Keratinocyte (primary cell): ENCODE measurements around the gene PRELID3B.

Source experiments
- EZH2 ChIP-seq: IDR thresholded peaks from one replicate; pipeline ENCODE4 v1.6.1; 2012; ENCODE audit warnings: inconsistent platforms, mild to moderate bottlenecking, low read length, moderate library complexity
- TF ChIP-seq, protein P1 (sequence below), 3 experiments: IDR thresholded peaks in 1 of 3; conservative IDR thresholded peaks in 1 of 3; optimal IDR thresholded peaks in 1 of 3; 2 replicates in 2 of 3; 3 replicates in 1 of 3; pipeline versions ENCODE3 to v1.5.1; 2011; ENCODE audit warnings: low read length in 3 of 3, mild to moderate bottlenecking in 3 of 3, moderate library complexity in 2 of 3, control low read depth in 1 of 3, inconsistent platforms in 1 of 3; ENCODE audit not compliant: insufficient read depth in 2 of 3; ENCODE audit errors: extremely low read depth in 1 of 3

DNA sequence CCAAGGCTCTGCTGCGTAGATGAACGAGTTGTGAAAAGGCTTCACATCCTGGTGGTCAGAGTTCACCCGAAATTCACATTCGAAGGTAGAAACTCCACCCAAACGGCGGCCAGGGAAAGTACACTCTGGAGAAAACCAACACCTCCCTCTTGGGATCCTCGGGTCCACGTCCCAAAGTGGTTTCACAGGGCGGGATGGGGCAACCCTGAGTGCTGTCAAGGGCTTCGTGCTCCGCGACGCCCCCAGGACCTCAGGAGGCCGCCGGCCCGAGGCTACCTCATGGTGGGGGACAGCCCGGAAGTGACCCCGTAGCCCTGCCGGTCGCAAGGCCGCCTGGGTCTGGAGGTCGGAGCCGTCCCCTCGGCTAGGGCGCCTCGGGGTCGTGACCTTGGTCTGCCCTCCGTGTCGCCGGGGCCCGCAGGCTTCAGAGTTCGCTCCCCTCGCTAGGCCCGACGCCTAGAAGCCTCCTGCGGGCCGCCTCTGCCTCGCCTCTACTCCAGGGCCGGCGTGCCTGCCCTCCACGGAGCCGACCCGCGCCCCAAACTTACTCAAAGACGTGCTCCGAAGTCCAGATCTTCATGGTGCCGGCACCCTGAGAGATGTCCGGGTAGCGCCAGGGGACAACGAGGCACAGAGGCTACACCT, at the start of gene PRELID3B:
- TF ChIP-seq, protein P1, sequence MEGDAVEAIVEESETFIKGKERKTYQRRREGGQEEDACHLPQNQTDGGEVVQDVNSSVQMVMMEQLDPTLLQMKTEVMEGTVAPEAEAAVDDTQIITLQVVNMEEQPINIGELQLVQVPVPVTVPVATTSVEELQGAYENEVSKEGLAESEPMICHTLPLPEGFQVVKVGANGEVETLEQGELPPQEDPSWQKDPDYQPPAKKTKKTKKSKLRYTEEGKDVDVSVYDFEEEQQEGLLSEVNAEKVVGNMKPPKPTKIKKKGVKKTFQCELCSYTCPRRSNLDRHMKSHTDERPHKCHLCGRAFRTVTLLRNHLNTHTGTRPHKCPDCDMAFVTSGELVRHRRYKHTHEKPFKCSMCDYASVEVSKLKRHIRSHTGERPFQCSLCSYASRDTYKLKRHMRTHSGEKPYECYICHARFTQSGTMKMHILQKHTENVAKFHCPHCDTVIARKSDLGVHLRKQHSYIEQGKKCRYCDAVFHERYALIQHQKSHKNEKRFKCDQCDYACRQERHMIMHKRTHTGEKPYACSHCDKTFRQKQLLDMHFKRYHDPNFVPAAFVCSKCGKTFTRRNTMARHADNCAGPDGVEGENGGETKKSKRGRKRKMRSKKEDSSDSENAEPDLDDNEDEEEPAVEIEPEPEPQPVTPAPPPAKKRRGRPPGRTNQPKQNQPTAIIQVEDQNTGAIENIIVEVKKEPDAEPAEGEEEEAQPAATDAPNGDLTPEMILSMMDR (optimal IDR thresholded peaks at IDR 0.05 in 1 of 3, IDR thresholded peaks at IDR 0.05 in 1 of 3, conservative IDR thresholded peaks at IDR 0.05 in 1 of 3; ENCODE audit: extremely low read depth in 1 of 3, insufficient read depth in 2 of 3, low read length in 3 of 3): peak in 1 of 3 experiments; percentile 8
- TF ChIP-seq EZH2: no peak
